Measurements from ENCODE around the gene ALDH1A1. TPM values are rescaled to one million over a fixed set of nuclear protein-coding genes. Genes with fewer than 3 reads are reported as not detected.

Gene ALDH1A1
- total RNA-seq, 1 donor from 2014 or later: not detected

DNA sequence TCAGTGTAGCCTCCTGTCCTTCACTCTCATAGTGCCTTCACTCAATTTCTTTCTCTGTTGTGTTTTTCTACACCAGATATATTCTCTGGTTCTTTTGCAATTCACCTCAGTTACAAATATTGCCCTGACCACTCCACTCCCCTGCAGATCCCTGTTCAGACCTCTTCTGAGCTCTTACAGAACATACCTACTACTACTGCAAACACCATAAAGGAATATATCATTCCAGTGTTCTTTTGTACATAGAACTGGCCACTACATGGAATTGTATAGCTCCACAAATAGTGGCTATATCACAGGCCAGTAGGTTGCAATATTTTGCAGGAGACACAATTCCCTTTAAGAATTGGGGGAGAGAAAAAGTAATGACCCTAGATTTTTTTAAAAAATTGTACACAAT lies 21.0 kb downstream of the ALDH1A1 start:
- intact Hi-C loops (cut with micrococcal nuclease): no loop called here
- Mint-ChIP-seq H3K36me3 (ENCODE audit: low read depth) (no peaks in the 10 kb centered on the region), H3K4me3 (no peak overlapping the region), H3K27ac (no peak overlapping the region), H3K27me3 (ENCODE audit: insufficient read depth) (peaks cover 5% of the 10 kb centered on the region), H3K4me1 (ENCODE audit: low read depth) (no peaks in the 10 kb centered on the region), H3K9me3 (no peaks in the 10 kb centered on the region)
- no peak for DNase-seq (ENCODE audit: low spot score)

- Mint-ChIP-seq H3K4me3 (no peak overlapping the region), H3K27ac (no peak overlapping the region), H3K9me3 (no peaks in the 10 kb centered on the region), H3K27me3 (ENCODE audit: insufficient read depth) (peaks cover 5% of the 10 kb centered on the region), H3K36me3 (ENCODE audit: low read depth) (no peaks in the 10 kb centered on the region), H3K4me1 (ENCODE audit: low read depth) (no peaks in the 10 kb centered on the region)
- DNase-seq (ENCODE audit: low spot score): no peak
- intact Hi-C loops (cut with micrococcal nuclease): no loop called here
These were observed 21.4 kb downstream of the ALDH1A1 start for GRCh38 chr9:72931437-72931836.

DNA sequence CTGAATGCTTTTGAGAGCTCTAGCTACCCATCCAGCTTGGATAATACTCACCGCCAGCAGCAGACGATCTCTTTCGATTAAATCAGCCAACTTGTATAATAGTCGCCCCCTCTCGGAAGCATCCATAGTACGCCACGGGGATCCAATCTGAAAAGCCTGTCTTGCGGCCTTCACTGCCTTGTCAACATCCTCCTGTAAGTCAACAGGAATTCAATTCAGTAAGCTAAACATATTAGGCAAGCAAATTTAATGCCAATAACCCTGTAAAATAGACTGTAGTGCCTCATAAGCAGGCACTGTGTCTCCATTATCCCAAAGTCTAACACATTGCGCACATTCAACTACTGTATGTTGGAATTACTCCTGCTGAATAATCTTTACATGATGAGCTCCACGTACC lies 22.0 kb downstream of the ALDH1A1 start:
- peaks cover 5% of the 10 kb centered on the region for H3K27me3 Mint-ChIP-seq (ENCODE audit: insufficient read depth)
- no peaks in the 10 kb centered on the region for H3K9me3 Mint-ChIP-seq
- H3K4me1 Mint-ChIP-seq (ENCODE audit: low read depth): no peaks in the 10 kb centered on the region
- intact Hi-C loops (cut with micrococcal nuclease): loop anchor here (1.0 kb wide), 1 partner anchor 11 kb away; no protein-coding TSS in a partner anchor
- DNase-seq (ENCODE audit: low spot score): no peak
- H3K4me3 Mint-ChIP-seq: no peak overlapping the region
- H3K36me3 Mint-ChIP-seq (ENCODE audit: low read depth): no peaks in the 10 kb centered on the region
- no peak overlapping the region for H3K27ac Mint-ChIP-seq

DNA sequence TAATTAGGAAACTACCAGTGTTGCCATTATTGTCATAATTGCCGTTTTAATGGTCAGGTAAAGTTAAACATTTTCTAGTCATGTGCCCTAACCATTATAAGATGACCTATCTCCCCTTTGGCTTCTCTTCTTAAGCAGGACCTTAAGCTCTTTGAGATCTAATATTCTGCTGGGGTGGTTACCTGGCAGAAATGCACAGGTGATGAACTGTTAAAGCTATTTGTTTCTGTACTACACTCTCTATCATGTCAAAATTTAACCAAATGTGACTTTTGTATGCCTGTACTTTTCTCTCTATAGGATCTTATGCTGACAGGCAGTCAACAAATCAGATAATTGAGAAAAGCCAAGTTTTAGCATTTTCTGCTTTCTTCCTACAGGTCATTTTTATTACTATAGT lies 23.3 kb downstream of the ALDH1A1 start:
- no peak for DNase-seq (ENCODE audit: low spot score)
- Mint-ChIP-seq H3K4me3 (no peak overlapping the region), H3K36me3 (ENCODE audit: low read depth) (no peaks in the 10 kb centered on the region), H3K4me1 (ENCODE audit: low read depth) (no peaks in the 10 kb centered on the region), H3K9me3 (no peaks in the 10 kb centered on the region), H3K27me3 (ENCODE audit: insufficient read depth) (peaks cover 2% of the 10 kb centered on the region), H3K27ac (no peak overlapping the region)
- intact Hi-C loops (cut with micrococcal nuclease): no loop called here

DNA sequence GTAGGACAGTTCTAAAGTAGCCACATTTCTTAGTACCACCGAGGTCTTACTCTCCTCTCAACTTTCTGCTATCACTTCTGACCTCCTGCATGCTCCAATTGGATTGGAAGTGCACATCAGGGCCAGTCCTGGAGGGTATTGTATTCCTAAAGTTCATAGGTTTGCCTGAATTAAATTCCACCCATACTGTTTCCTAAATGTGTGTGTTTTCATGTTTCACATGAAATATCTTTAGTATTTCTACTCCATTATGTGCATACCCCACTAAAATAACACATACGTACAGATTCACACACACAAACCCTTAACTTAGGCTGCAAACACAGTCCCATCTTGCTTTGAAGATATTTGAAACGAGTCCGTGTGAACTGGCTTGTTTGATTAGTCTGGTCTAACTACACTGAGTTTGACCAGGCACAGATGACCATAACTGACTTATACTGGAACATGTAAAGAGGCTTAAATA lies 24.8 kb downstream of the ALDH1A1 start:
- Mint-ChIP-seq H3K4me1 (ENCODE audit: low read depth) (no peaks in the 10 kb centered on the region), H3K27ac (no peak overlapping the region), H3K27me3 (ENCODE audit: insufficient read depth) (peaks cover 2% of the 10 kb centered on the region), H3K36me3 (ENCODE audit: low read depth) (no peaks in the 10 kb centered on the region), H3K4me3 (no peak overlapping the region), H3K9me3 (no peaks in the 10 kb centered on the region)
- intact Hi-C loops (cut with micrococcal nuclease): no loop called here
- DNase-seq (ENCODE audit: low spot score): no peak

DNA sequence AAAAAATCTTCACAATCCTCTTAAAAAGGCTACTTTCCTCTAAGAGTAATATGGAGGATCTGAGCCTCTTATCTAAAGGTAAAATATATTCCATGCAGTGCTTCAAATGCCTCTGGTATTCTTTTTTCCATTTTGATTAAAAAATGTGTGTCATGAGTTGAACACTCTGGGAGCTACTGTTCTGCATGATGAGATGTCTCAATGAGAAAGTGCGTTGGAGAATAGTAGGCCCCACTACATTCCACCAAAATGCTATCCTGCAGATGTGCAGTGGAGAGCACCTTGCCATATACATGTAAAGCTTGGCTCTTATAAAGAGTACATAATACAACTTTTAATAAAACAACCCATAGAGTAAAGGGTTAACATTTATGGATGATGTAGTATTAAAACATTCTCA lies 26.3 kb downstream of the ALDH1A1 start:
- no peaks in the 10 kb centered on the region for H3K36me3 Mint-ChIP-seq (ENCODE audit: low read depth)

GRCh38 chr9:72925891-72926290 lies 27.0 kb downstream of the ALDH1A1 start:
- no peak overlapping the region for H3K27ac Mint-ChIP-seq

More for the DNA sequence above, 26.3 kb downstream of the ALDH1A1 start:
- no peak for DNase-seq (ENCODE audit: low spot score)
- Mint-ChIP-seq H3K27ac (no peak overlapping the region), H3K4me3 (no peak overlapping the region), H3K9me3 (no peaks in the 10 kb centered on the region), H3K27me3 (ENCODE audit: insufficient read depth) (no peaks in the 10 kb centered on the region), H3K4me1 (ENCODE audit: low read depth) (no peaks in the 10 kb centered on the region)
- intact Hi-C loops (cut with micrococcal nuclease): no loop called here

DNA sequence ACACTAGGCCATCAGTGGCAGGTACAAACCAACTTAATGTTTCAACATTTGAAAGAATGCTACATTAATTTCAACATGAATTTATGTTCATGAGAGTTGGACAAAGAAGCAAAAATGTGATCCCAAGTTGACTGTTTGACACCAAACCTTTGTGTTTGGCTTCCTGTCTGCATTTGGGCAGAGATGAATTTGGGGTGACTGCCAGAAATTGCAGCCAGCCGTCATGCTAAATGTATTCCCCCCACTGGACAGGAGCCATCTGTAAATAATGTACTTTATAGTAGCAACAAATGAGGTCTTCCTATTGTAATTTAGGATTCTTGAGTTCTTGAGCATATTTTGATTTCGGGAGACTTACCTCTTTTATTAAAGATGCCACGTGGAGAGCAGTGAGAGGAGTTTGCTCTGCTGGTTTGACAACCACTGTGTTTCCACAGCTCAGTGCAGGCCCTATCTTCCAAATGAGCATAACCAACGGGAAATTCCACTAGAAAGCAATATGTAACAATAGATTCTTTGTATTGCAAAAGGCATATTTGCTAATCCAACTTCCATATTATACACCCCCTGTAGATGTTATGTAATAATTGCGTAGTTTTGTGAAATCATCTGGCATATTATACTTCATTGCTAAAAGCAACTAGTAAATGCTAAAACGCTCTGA lies 27.6 kb downstream of the ALDH1A1 start:
- intact Hi-C loops (cut with micrococcal nuclease): no loop called here
- H3K4me1 Mint-ChIP-seq (ENCODE audit: low read depth): no peaks in the 10 kb centered on the region
- no peaks in the 10 kb centered on the region for H3K9me3 Mint-ChIP-seq
- no peak overlapping the region for H3K4me3 Mint-ChIP-seq
- DNase-seq (ENCODE audit: low spot score): no peak
- no peak overlapping the region for H3K27ac Mint-ChIP-seq
- H3K27me3 Mint-ChIP-seq (ENCODE audit: insufficient read depth): no peaks in the 10 kb centered on the region
- no peaks in the 10 kb centered on the region for H3K36me3 Mint-ChIP-seq (ENCODE audit: low read depth)

More at GRCh38 chr9:72925891-72926290, 27.0 kb downstream of the ALDH1A1 start:
- Mint-ChIP-seq H3K9me3 (no peaks in the 10 kb centered on the region), H3K4me3 (no peak overlapping the region), H3K4me1 (ENCODE audit: low read depth) (no peaks in the 10 kb centered on the region), H3K27me3 (ENCODE audit: insufficient read depth) (no peaks in the 10 kb centered on the region), H3K36me3 (ENCODE audit: low read depth) (no peaks in the 10 kb centered on the region)
- DNase-seq (ENCODE audit: low spot score): no peak
- intact Hi-C loops (cut with micrococcal nuclease): no loop called here

- H3K4me1 Mint-ChIP-seq (ENCODE audit: low read depth): no peaks in the 10 kb centered on the region
- no peak for DNase-seq (ENCODE audit: low spot score)
- H3K27ac Mint-ChIP-seq: no peak overlapping the region
- no peaks in the 10 kb centered on the region for H3K27me3 Mint-ChIP-seq (ENCODE audit: insufficient read depth)
- H3K9me3 Mint-ChIP-seq: no peaks in the 10 kb centered on the region
- H3K36me3 Mint-ChIP-seq (ENCODE audit: low read depth): no peaks in the 10 kb centered on the region
- H3K4me3 Mint-ChIP-seq: no peak overlapping the region
- intact Hi-C loops (cut with micrococcal nuclease): no loop called here
These were observed 28.6 kb downstream of the ALDH1A1 start for GRCh38 chr9:72924154-72924790.

GRCh38 chr9:72923077-72923476 lies 29.8 kb downstream of the ALDH1A1 start:
- no peak for DNase-seq (ENCODE audit: low spot score)
- Mint-ChIP-seq H3K27ac (no peak overlapping the region), H3K36me3 (ENCODE audit: low read depth) (no peaks in the 10 kb centered on the region), H3K27me3 (ENCODE audit: insufficient read depth) (no peaks in the 10 kb centered on the region), H3K4me3 (no peak overlapping the region), H3K9me3 (no peaks in the 10 kb centered on the region), H3K4me1 (ENCODE audit: low read depth) (no peaks in the 10 kb centered on the region)
- intact Hi-C loops (cut with micrococcal nuclease): no loop called here

DNA sequence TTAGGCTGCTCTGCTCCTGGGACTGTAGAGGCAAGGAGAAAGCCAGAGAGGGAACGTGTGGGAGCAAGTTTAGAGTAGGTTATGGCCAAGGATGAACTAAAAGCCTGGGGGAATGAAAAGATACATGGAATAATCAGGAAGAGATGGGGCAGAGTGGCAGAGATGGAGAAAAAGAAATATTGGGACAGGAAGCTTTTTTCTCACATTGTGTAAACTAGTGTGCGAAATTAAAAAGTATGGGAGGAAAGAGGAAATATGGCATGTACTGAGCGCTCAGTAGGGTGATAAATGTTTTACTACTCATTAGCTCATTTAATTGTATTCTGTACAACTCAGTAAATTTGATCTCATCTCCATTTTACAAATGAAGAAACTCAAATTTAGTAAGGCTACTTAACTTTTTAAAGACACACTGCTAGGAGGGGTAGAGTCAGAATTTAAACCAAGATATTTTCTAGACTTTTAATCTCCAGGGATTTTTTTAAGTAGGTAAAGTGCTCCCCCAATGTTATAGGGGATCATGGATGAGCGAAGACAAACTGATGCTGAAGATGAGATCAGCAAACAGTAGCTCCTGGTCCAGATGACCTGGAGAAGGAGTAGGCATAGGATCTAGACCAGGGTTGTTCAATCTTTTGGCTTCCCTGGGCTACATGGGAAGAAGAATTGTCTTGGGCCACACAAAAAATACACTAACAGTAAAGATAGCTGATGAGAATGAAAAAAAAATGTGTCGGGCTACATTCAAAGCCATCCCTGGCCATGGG lies 30.8 kb downstream of the ALDH1A1 start:
- no peaks in the 10 kb centered on the region for H3K9me3 Mint-ChIP-seq
- H3K36me3 Mint-ChIP-seq (ENCODE audit: low read depth): no peaks in the 10 kb centered on the region
- no peak for DNase-seq (ENCODE audit: low spot score)
- H3K27ac Mint-ChIP-seq: no peak overlapping the region
- H3K27me3 Mint-ChIP-seq (ENCODE audit: insufficient read depth): no peaks in the 10 kb centered on the region
- no peaks in the 10 kb centered on the region for H3K4me1 Mint-ChIP-seq (ENCODE audit: low read depth)
- H3K4me3 Mint-ChIP-seq: no peak overlapping the region
- intact Hi-C loops (cut with micrococcal nuclease): no loop called here

DNA sequence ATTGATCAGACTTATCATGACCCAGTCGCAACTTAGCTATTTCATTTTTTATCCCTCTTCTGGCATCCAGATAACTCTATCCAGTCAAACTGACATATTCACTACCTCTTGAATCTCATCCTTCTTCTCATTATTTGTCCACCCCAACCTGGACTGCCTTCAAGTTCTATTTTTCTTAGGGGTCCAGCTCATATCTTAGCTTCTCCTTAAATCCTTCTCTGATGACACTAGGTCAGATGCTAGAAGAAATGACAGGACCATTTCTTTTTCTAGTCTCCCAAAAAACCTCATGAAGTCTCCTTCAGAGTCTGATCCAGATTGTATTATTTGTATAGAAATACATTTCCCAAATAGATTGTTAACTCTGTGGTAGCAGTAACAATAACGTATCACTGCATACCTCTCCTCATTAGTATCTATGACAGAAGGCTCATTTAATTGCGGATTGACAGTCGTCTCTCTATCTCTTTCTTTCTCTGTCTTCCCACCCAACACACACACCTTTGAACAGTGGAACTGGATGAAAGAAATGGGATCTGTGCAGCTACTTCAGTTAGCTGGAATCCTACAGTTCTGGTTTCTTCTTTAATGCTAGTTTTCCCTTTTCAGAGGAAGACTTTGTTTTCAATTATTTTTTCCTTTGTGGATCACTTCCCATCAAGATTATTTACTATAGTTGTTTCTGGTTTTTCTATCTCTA lies 33.5 kb downstream of the ALDH1A1 start:
- Mint-ChIP-seq H3K4me1 (ENCODE audit: low read depth) (no peaks in the 10 kb centered on the region), H3K27ac (no peak overlapping the region), H3K9me3 (no peaks in the 10 kb centered on the region), H3K4me3 (no peak overlapping the region), H3K27me3 (ENCODE audit: insufficient read depth) (peaks cover 2% of the 10 kb centered on the region), H3K36me3 (ENCODE audit: low read depth) (no peaks in the 10 kb centered on the region)
- intact Hi-C loops (cut with micrococcal nuclease): no loop called here
- no peak for DNase-seq (ENCODE audit: low spot score)

All from activated T-helper 1 cell treated with anti-CD3 and anti-CD28 coated beads, Interleukin-12 subunit alpha, Interleukin-12 subunit beta, Interleukin-2, Interleukin-4 antibody, amounts not matched to agents 30 ng/mL and 10 ng/mL and 1 ng/mL, durations not matched to agents 14 hours and 24 hours and 36 hours (primary cell).